ENCODE results near the gene NME9. TPM values are rescaled to one million over a fixed set of nuclear protein-coding genes. Genes with fewer than 3 reads are reported as not detected.

The NME9 gene
- total and polyA plus RNA-seq, 2 of the 4 experiments (the other 2 are of a cell fraction) = not detected

DNA sequence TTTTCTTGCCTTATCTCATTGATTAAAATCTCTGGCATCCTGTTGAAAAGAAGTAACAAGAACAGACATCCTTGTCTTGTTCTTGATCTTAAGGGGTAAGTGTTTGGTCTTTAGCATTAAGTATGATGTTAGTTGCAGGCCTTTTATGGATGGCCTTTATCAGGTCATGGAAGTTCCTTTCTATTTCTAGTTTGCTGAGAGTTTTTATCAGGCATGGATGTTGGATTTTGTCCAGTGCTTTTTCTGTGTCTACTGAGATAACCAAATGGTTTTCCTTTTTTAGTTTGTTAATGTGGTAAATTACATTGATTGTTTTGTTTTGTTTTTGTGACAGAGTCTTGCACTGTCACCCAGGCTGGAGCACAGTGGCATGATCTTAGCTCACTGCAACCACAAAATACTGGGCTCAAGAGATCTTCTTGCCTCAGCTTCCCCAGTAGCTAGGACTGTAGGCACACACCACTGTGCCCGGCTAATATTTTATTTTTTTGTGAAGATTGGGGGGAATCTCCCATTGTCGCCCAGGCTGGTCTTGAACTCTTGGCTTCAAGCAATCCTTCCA is 45.0 kb upstream of the NME9 start:
- ATAC-seq (ENCODE audit: low read depth) = no peak
- Histone ChIP-seq H3K4me3 (ENCODE audit: insufficient read depth, low read depth, low read length) (no peak overlapping the region), H2BK20ac (ENCODE audit: low read depth, low read length) (no peak overlapping the region), H3K4me2 (ENCODE audit: low read depth, low read length) (no peak overlapping the region), H3K4ac (ENCODE audit: low read depth, low read length) (no peak overlapping the region), H2BK5ac (ENCODE audit: low read depth, low read length, poor library complexity, severe bottlenecking) (no peak overlapping the region), H3K18ac (ENCODE audit: low read depth, low read length) (no peak overlapping the region), H2AK9ac (replicated peaks; ENCODE audit: low read depth, low read length, poor library complexity) (no peak overlapping the region), H3K27ac (ENCODE audit: insufficient read depth, low read length) (no peak overlapping the region), H2AK5ac (ENCODE audit: low read depth, low read length) (no peak overlapping the region), H4K91ac (ENCODE audit: insufficient read depth, low read depth, low read length) (no peak overlapping the region), H3K9me1 (ENCODE audit: insufficient read depth, low read length) (peaks cover 3% of the 10 kb centered on the region; the same call in 1 of the 2 replicates), H3K56ac (ENCODE audit: extremely low read depth, insufficient read depth, low read length) (no peak overlapping the region), H3K79me1 (ENCODE audit: low read depth in 1 of 2, low read length in 2 of 2) (peaks cover 11 to 23% of the 10 kb centered on the region in 2 experiments; a peak in 3 of 4 replicates), H3K9me3 (ENCODE audit: control insufficient read depth, insufficient read depth, low read length) (no peaks in the 10 kb centered on the region), H3K23ac (ENCODE audit: low read depth, low read length) (no peak overlapping the region), H4K20me1 (ENCODE audit: insufficient read depth, low read length) (no peaks in the 10 kb centered on the region), H2AFZ (replicated peaks; ENCODE audit: low read length, poor library complexity) (no peak overlapping the region), H3K14ac (replicated peaks; ENCODE audit: low read depth, low read length) (no peak overlapping the region), H4K8ac (ENCODE audit: low read depth in 2 of 2, low read length in 2 of 2) (no peak overlapping the region), H3K4me1 (ENCODE audit: control insufficient read depth, insufficient read depth, low read length) (no peaks in the 10 kb centered on the region), H2BK120ac (ENCODE audit: low read depth, low read length) (no peak overlapping the region), H3K9ac (ENCODE audit: low read depth, low read length) (no peak overlapping the region), H3K36me3 (ENCODE audit: control insufficient read depth, insufficient read depth, low read length) (peaks cover 4% of the 10 kb centered on the region), H4K5ac (ENCODE audit: low read depth, low read length) (no peak overlapping the region), H2BK15ac (ENCODE audit: low read depth, low read length) (no peak overlapping the region), H3K27me3 (ENCODE audit: control insufficient read depth, insufficient read depth, low read length) (no peaks in the 10 kb centered on the region)
- CTCF ChIA-PET = no interaction called here
- dilution Hi-C loops (cut with HindIII; ENCODE audit: low sequenced_read_pairs, unreplicated experiment) (no loop called here), intact Hi-C loops (cut with micrococcal nuclease) (no loop called here), in situ Hi-C loops (cut with MboI; ENCODE audit: low sequenced_read_pairs) (no loop called here)
- WGBS, 2 experiments (ENCODE audit: extremely low coverage in 2 of 2, insufficient read length in 1 of 2) = no CpG with 5 or more reads among the region's 2 CpGs
- TF ChIP-seq MXI1 (IDR thresholded peaks at IDR 0.05; ENCODE audit: borderline replicate concordance, low read depth, low read length) (no peak), CEBPB (IDR thresholded peaks at IDR 0.05; ENCODE audit: low read depth, low read length) (no peak), RCOR1 (IDR thresholded peaks at IDR 0.05; ENCODE audit: insufficient replicate concordance, low read length) (no peak), RAD21 (IDR thresholded peaks at IDR 0.05; ENCODE audit: low read length) (no peak), SMC3 (IDR thresholded peaks at IDR 0.05; ENCODE audit: low read depth, low read length) (no peak), BHLHE40 (IDR thresholded peaks at IDR 0.05; ENCODE audit: low read depth, low read length) (no peak), POLR2A (IDR thresholded peaks at IDR 0.05; ENCODE audit: low read depth, low read length) (no peak), MAFK (IDR thresholded peaks at IDR 0.05; ENCODE audit: low read depth, low read length) (no peak), RFX5 (IDR thresholded peaks at IDR 0.05; ENCODE audit: low read depth, low read length) (no peak), MAZ (IDR thresholded peaks at IDR 0.05; ENCODE audit: borderline replicate concordance, low read depth, low read length) (no peak), CHD1 (IDR thresholded peaks at IDR 0.05; ENCODE audit: low read depth, low read length) (no peak), FOS (IDR thresholded peaks at IDR 0.05; ENCODE audit: low read depth, low read length) (no peak), NFE2L2 (IDR thresholded peaks at IDR 0.05; ENCODE audit: low read depth, low read length) (no peak)
- TF ChIP-seq, protein P1, sequence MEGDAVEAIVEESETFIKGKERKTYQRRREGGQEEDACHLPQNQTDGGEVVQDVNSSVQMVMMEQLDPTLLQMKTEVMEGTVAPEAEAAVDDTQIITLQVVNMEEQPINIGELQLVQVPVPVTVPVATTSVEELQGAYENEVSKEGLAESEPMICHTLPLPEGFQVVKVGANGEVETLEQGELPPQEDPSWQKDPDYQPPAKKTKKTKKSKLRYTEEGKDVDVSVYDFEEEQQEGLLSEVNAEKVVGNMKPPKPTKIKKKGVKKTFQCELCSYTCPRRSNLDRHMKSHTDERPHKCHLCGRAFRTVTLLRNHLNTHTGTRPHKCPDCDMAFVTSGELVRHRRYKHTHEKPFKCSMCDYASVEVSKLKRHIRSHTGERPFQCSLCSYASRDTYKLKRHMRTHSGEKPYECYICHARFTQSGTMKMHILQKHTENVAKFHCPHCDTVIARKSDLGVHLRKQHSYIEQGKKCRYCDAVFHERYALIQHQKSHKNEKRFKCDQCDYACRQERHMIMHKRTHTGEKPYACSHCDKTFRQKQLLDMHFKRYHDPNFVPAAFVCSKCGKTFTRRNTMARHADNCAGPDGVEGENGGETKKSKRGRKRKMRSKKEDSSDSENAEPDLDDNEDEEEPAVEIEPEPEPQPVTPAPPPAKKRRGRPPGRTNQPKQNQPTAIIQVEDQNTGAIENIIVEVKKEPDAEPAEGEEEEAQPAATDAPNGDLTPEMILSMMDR (conservative IDR thresholded peaks at IDR 0.05; ENCODE audit: low read depth, low read length) = no peak
- TF ChIP-seq, protein P2, sequence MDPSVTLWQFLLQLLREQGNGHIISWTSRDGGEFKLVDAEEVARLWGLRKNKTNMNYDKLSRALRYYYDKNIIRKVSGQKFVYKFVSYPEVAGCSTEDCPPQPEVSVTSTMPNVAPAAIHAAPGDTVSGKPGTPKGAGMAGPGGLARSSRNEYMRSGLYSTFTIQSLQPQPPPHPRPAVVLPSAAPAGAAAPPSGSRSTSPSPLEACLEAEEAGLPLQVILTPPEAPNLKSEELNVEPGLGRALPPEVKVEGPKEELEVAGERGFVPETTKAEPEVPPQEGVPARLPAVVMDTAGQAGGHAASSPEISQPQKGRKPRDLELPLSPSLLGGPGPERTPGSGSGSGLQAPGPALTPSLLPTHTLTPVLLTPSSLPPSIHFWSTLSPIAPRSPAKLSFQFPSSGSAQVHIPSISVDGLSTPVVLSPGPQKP (IDR thresholded peaks at IDR 0.05; ENCODE audit: borderline replicate concordance, low read depth, low read length) = no peak
- TF ChIP-seq, protein P3, sequence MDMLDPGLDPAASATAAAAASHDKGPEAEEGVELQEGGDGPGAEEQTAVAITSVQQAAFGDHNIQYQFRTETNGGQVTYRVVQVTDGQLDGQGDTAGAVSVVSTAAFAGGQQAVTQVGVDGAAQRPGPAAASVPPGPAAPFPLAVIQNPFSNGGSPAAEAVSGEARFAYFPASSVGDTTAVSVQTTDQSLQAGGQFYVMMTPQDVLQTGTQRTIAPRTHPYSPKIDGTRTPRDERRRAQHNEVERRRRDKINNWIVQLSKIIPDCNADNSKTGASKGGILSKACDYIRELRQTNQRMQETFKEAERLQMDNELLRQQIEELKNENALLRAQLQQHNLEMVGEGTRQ (IDR thresholded peaks at IDR 0.05; ENCODE audit: low read depth, low read length) = no peak
- POLR2A ChIA-PET (ENCODE audit: unreplicated experiment) = no interaction called here
- DNase-seq = no peak
- no TSS peak for BruUV-seq (replicated peaks)

Measured in IMR-90 (cell line).